ENCODE results near the gene SEMA7A.

DNA sequence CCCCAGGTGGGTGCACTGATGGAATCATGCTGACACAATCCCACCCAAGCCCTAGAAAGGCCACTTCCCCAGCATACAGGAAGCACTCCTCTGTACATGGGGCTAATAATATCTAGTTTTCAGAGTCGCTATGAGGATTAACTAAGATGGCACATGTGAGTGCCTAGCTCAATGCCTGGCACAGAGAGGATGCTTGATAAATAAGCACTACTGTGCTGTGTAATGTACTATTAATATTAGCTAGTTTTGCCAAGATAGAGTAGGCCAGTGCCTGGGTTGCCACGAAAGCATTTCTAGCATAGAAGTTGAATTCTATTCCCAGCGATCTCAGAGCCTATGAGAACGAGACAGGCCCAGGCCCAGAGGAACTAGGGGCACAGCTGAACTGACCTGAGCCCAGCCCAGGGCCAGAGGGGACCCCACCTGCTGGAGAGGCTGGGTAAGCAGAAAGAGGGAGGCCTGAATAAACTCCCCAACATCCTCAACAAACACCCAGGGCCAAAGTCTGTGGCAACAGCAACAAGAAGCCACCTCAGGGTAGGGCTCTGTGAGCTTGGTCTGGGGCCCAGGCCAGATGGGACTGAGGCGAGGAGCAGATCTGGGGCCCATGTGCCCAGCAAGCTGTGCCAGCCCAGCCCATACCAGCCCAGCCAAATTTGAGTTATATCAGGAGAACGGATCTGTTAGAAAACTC, 7.6 kb upstream of the SEMA7A start:
- TF ChIP-seq, protein P1, sequence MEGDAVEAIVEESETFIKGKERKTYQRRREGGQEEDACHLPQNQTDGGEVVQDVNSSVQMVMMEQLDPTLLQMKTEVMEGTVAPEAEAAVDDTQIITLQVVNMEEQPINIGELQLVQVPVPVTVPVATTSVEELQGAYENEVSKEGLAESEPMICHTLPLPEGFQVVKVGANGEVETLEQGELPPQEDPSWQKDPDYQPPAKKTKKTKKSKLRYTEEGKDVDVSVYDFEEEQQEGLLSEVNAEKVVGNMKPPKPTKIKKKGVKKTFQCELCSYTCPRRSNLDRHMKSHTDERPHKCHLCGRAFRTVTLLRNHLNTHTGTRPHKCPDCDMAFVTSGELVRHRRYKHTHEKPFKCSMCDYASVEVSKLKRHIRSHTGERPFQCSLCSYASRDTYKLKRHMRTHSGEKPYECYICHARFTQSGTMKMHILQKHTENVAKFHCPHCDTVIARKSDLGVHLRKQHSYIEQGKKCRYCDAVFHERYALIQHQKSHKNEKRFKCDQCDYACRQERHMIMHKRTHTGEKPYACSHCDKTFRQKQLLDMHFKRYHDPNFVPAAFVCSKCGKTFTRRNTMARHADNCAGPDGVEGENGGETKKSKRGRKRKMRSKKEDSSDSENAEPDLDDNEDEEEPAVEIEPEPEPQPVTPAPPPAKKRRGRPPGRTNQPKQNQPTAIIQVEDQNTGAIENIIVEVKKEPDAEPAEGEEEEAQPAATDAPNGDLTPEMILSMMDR (IDR thresholded peaks at IDR 0.05; ENCODE audit: low read depth, low read length), result peak; percentile 11; the same call in 1 of the 2 replicates
- no peak for TF ChIP-seq EZH2phosphoT487 (IDR thresholded peaks at IDR 0.05; ENCODE audit: low read depth)

Measured in OCI-LY3 (cell line).